Natural killer cell treated with Interleukin-12 subunit alpha and Interleukin-12 subunit beta and Interleukin-15 and Interleukin-18, amount 100 ng/mL, for 72 hours (primary cell): Measurements from ENCODE around the gene KLK12. TPM values are rescaled to one million over a fixed set of nuclear protein-coding genes. Genes with fewer than 3 reads are reported as not detected.
A peak's percentile ranks its signal among the peaks of the same experiment; 100 is the strongest.

Experiments used
- ATAC-seq, 2 donors: fragments of 150-1000 bp; cut with Tn5 transposase in 1 of 2; sonication (Bioruptor Pico), chemical (Tn5 transposase) in 1 of 2; 2 replicates each; pipeline ENCODE4 v1.10.0; 2021
- DNase-seq: peaks from one replicate; pipeline ENCODE4 v3.0.0; 2022; ENCODE audit warnings: low spot score
- H3K27ac Mint-ChIP-seq, 2 donors: 1 replicate in 1 of 2; 2 replicates in 1 of 2; pipeline ENCODE4 v1.8.0; 2022; ENCODE audit warnings: mixed read lengths in 2 of 2, mild to moderate bottlenecking in 1 of 2, moderate library complexity in 1 of 2
- H3K27me3 Mint-ChIP-seq, 2 donors: 1 replicate in 1 of 2; 2 replicates in 1 of 2; pipeline ENCODE4 v1.8.0; 2022; ENCODE audit warnings: mixed read lengths in 2 of 2
- H3K36me3 Mint-ChIP-seq: one replicate; pipeline ENCODE4 v1.8.0; 2022; ENCODE audit warnings: mixed read lengths
- H3K4me1 Mint-ChIP-seq, 2 donors: 1 replicate in 1 of 2; 2 replicates in 1 of 2; pipeline ENCODE4 v1.8.0; 2022; ENCODE audit warnings: low read depth in 2 of 2, mixed read lengths in 2 of 2, mild to moderate bottlenecking in 1 of 2
- H3K4me3 Mint-ChIP-seq: one replicate; pipeline ENCODE4 v1.8.0; 2022; ENCODE audit warnings: mixed read lengths
- H3K9me3 Mint-ChIP-seq: 2 replicates; pipeline ENCODE4 v1.8.0; 2022; ENCODE audit warnings: mixed read lengths
- total RNA-seq, 2 donors: library from RNA; stranded (reverse); gene quantifications; one replicate each; pipeline ENCODE4 v1.2.3, GENCODE V29; 2022

KLK12 gene
- total RNA-seq, 2 donors from 2014 or later = not detected

DNA sequence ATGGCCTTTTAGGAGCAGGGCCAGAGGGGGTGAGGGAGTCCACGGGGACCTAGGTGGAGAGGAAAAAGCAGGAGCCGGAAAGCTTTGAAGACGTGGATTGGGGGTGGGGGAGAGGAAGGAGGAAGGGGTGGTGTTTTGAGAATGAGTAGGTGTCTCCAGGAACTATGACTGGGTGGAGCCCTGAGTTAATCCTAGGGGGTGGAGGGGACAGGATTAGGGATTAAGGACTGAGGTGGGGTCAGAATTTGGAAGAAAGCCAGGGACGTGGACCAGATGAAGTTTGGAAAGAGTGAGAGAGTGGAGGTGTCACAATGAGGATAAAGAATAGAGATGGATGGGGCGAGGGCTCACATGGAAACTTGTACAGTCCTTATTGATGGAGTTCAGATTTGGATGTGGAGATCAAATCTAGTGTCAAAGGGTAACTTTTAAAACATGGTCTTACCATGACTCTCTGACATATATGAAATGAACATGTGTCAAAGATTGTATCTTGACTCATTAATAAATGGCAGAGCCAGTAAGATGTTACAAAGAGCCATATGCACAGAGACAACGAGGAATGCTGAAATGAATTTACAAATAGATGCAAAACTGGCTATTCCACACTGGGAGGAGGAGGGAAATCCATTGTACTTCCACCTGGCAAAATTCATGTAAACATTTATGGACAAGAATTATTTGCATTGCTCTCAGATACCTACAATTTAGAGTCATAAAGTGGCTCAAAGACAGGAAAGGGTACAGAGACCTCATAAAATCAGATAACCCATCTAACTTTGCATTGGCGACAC lies 31.8 kb upstream of the KLK12 start:
- H3K36me3 Mint-ChIP-seq = peaks cover 1% of the 10 kb centered on the region
- H3K27me3 Mint-ChIP-seq = peaks cover 21 to 36% of the 10 kb centered on the region in 2 donors
- H3K9me3 Mint-ChIP-seq = no peaks in the 10 kb centered on the region
- no peak overlapping the region for H3K4me3 Mint-ChIP-seq
- peaks cover 0 to 6% of the 10 kb centered on the region in 2 donors for H3K4me1 Mint-ChIP-seq
- H3K27ac Mint-ChIP-seq = no peak overlapping the region
- ATAC-seq (no peak), DNase-seq (no peak)

DNA sequence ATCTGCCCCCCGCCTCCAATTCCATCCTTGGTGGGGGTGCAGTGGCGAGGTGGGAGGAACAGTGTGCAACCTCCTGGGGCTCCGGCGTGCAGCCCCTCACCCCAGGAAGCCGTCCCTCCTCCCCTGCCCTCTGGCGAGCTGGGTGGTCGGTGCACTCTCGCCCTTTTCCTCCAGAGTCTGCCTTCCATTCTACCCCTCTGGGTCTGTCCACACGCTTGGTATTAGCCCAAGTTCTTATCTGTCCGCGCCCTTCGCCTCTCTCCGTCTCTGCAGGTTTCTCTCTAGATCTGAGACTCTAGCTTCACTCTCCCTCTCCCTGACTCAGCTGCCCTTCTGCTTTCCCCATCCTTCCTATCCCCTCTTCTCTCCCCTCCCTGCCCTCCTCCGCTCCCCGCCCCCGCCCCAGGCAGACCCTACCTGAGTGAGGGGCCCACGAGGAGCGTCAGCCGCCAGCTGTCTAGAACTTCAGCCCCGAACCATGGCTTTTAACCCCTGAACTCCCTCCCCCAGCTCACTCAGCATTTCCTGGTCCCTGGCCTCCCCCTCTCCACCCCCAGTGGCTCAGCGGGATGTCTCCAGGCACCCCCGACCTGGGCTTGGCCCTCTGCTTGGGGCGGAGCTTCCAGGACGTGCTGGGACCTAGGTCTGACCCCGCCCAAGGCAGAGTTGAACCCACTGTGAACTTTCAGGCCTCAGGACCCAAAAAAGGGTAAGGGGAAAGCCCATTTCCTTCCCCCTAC lies 30.6 kb upstream of the KLK12 start:
- Mint-ChIP-seq H3K36me3 (peaks cover 4% of the 10 kb centered on the region), H3K27me3 (peaks cover 30 to 47% of the 10 kb centered on the region in 2 donors), H3K4me1 (peaks cover 0 to 6% of the 10 kb centered on the region in 2 donors), H3K9me3 (peaks cover 8% of the 10 kb centered on the region), H3K27ac (no peak overlapping the region), H3K4me3 (peak overlapping the region; percentile 35)
- DNase-seq (no peak), ATAC-seq (peak in 1 of 2 donors; percentile 5)

DNA sequence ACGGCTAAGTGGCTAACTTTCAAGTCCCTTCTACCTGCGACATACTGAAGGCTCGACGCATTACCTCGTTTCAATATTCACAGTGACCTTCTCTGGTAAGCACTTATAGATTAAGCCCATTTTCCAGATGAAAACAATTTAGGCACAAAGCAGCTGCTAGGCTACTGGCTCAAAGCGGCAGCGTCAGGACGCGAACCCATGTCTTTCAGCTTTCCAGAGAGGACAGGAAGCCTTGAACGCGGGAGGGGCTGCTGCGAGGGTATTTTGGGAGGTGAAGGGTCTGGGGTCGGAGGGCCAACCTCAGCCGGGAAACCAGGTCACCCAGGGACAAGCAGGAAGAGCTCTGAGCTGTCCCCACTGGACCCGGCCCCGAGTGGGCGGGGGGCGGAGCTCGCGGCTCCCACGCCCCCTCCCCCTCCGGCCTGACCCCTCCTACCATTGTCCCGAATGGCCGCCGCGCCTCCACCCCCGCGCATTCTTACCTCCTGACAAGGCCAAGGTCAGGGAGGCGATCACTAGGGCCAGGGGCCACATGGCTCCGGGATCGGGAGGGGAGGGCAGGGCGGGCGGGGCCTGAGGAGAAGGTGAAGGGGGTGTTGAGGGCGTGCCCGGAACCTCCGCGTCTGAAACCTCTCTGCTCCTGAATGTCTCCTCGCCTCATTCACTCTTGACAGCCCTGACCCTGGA lies 29.9 kb upstream of the KLK12 start, which contains the start of gene KLK13:
Gene KLK13, minus strand, starts transcription at position 559 of the 687 bp plus-strand sequence. Its CDS starts 25 bp downstream, at position 534.
- DNase-seq (no peak), ATAC-seq (peak; percentile 42 to 74)
- peak within 1 kb of the TSS; percentile 35 for H3K4me3 Mint-ChIP-seq
- peaks cover 0 to 6% of the 10 kb centered on the region in 2 donors for H3K4me1 Mint-ChIP-seq
- H3K27ac Mint-ChIP-seq = no peak within 1 kb of the TSS
- H3K9me3 Mint-ChIP-seq = peaks cover 8% of the 10 kb centered on the region
- H3K27me3 Mint-ChIP-seq = peaks cover 33 to 47% of the 10 kb centered on the region in 2 donors
- peaks cover 4% of the 10 kb centered on the region for H3K36me3 Mint-ChIP-seq

DNA sequence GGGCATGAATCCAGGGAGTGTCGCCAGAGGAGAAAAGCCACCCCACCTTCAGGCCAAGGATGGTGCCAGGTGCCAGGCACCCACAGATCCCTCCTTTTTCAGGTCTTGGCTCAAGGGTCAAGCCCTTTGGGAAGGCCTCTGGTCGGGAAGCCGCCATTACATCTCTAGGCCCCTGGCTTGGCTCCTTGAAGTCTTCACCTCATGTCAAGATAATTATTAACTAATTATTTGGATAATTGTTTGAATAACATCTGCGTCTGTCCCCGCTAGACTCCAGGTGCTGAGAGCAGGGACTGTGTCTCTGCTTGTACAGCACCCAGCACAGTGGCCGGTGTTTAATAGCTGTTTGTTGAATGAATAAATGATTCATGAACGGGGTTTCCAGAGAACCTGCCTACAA lies 28.9 kb upstream of the KLK12 start:
- Mint-ChIP-seq H3K27me3 (peaks cover 36 to 51% of the 10 kb centered on the region in 2 donors), H3K9me3 (peaks cover 8% of the 10 kb centered on the region), H3K4me3 (peak overlapping the region; percentile 33)

DNA sequence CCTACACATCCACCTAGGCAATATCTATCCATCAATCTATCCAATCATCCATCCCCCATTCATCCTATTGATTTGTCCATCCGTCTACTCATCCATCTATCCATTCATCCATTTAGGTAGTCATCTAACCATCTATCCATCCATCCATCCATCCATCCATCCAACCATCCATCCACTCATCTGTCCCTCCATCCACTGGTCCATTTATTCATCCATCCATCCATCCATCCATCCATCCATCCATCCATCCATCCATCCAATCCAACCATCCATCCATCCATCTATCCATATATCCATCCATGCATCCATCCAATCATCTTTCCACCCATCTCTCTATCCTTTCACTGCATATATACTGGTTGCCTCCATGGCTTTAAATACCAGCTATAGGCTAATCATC lies 26.2 kb upstream of the KLK12 start:
- Mint-ChIP-seq H3K27me3 (peaks cover 39 to 46% of the 10 kb centered on the region in 2 donors), H3K9me3 (peaks cover 8% of the 10 kb centered on the region), H3K4me3 (no peak overlapping the region), H3K4me1 (peaks cover 0 to 4% of the 10 kb centered on the region in 2 donors), H3K36me3 (peaks cover 4% of the 10 kb centered on the region), H3K27ac (no peak overlapping the region)
- ATAC-seq (no peak), DNase-seq (no peak)

More for the DNA sequence above, 28.9 kb upstream of the KLK12 start:
- H3K36me3 Mint-ChIP-seq = peaks cover 4% of the 10 kb centered on the region
- peaks cover 0 to 6% of the 10 kb centered on the region in 2 donors for H3K4me1 Mint-ChIP-seq
- ATAC-seq (no peak), DNase-seq (no peak)
- H3K27ac Mint-ChIP-seq = no peak overlapping the region

DNA sequence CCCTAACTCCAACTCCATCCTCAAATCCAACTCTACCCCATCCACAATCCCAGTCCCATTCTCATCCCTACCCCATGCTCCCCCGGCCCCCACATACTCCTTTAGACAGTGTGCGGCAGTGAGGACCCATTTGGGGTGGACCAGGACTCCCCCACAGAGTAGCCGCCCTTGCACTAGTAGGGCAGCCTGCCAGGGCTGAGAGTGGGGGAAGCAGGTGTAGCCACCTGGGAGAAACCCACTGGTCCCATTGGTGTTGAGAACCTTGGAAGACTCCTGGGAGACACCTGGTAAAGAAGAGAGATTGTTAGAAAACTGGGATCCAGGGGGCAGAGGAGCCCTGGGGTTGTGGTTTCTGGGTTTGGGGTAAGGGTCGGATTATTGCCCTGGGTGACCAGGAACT lies 25.5 kb upstream of the KLK12 start:
- peak in 1 of 2 donors; percentile 38 for ATAC-seq
- Mint-ChIP-seq H3K4me1 (peaks cover 0 to 2% of the 10 kb centered on the region in 2 donors), H3K27ac (no peak overlapping the region), H3K27me3 (peaks cover 40 to 48% of the 10 kb centered on the region in 2 donors), H3K9me3 (peaks cover 8% of the 10 kb centered on the region), H3K4me3 (no peak overlapping the region), H3K36me3 (peaks cover 4% of the 10 kb centered on the region)
- no peak for DNase-seq

DNA sequence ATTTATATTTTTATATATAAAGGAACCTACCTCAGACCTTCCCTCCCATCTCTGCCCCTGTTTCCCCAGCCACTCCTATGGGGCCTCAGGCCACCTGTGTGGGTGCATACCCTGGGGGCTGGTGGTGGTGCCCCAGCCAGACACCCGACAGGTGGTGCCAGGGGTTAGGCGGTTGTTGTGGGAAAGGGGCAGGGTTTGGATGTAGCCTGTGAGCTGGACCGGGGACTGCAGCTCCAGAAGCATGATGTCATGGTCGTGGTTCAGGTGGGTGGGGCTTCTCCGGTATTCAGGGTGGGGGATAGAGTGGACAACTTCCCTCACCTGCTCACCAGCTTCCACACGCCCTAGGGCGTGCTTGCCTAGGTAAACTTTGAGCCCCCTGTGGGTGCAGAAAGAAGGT lies 24.9 kb upstream of the KLK12 start:
- Mint-ChIP-seq H3K27ac (no peak overlapping the region), H3K4me1 (no peaks in the 10 kb centered on the region), H3K9me3 (peaks cover 8% of the 10 kb centered on the region), H3K36me3 (peaks cover 4% of the 10 kb centered on the region), H3K27me3 (peaks cover 41 to 54% of the 10 kb centered on the region in 2 donors), H3K4me3 (no peak overlapping the region)
- DNase-seq = no peak
- no peak for ATAC-seq

DNA sequence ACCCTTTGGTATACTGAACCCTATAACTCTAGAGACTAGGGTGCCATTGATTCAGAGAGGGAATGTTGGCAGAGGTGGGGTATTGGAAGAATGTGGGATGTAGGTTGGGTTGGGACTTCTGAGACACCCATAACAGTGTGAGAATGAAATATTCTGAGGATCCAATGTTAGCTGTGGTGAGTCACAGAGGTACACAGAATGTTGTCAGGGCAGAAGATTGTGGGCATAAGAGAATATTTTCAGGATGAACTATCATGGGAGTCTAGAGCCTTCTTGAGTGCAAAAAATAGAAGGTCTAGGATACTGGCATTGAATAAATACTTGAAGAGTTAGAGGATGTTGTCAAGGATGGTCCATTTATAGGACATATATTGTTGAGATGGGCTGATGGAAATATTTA lies 21.1 kb upstream of the KLK12 start:
- Mint-ChIP-seq H3K27ac (no peak overlapping the region), H3K36me3 (no peaks in the 10 kb centered on the region), H3K27me3 (peaks cover 42 to 50% of the 10 kb centered on the region in 2 donors), H3K4me1 (no peaks in the 10 kb centered on the region), H3K9me3 (peaks cover under 1% of the 10 kb centered on the region), H3K4me3 (no peak overlapping the region)
- no peak for DNase-seq
- no peak for ATAC-seq

DNA sequence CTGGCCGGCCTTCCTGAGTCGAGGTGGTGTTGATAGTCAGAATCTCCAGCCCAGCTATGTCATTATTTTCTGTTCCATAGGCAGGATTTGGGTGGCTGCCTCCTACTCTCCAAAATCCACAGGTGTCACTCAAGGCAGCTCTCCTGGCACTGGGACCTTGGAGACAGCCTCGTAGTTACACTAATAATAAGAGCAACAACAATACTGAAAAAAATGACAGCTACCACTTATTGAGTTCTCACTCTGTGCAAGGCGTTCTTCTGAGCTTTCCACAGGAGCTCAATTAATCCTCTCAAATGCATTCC lies 12.2 kb upstream of the KLK12 start:
- Mint-ChIP-seq H3K9me3 (no peaks in the 10 kb centered on the region), H3K4me3 (no peak overlapping the region), H3K27me3 (peaks cover 15 to 26% of the 10 kb centered on the region in 2 donors), H3K4me1 (no peaks in the 10 kb centered on the region), H3K27ac (no peak overlapping the region), H3K36me3 (no peaks in the 10 kb centered on the region)
- ATAC-seq = no peak
- DNase-seq = no peak

DNA sequence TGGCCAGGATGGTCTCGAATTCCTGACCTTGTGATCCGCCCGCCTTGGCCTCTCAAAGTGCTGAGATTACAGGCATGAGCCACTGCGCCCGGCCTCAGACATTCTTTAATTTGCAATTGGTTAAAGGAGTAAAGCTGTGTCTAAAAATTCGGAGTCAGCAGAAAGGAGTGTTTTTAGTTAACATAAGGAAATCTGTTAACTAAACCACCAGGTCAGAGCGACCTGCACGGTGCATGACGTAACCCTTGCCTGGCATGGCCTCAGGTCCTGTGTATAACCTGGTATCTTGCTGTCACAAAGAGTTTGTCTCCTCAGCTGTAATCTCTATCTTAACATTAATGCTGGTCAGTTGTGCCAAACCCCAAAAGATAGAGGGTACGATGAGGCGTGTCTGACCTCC lies 9.5 kb upstream of the KLK12 start:
- Mint-ChIP-seq H3K4me3 (no peak overlapping the region), H3K27ac (no peak overlapping the region), H3K9me3 (no peaks in the 10 kb centered on the region), H3K27me3 (peaks cover 15 to 26% of the 10 kb centered on the region in 2 donors), H3K4me1 (no peaks in the 10 kb centered on the region), H3K36me3 (no peaks in the 10 kb centered on the region)
- no peak for ATAC-seq
- DNase-seq = no peak

DNA sequence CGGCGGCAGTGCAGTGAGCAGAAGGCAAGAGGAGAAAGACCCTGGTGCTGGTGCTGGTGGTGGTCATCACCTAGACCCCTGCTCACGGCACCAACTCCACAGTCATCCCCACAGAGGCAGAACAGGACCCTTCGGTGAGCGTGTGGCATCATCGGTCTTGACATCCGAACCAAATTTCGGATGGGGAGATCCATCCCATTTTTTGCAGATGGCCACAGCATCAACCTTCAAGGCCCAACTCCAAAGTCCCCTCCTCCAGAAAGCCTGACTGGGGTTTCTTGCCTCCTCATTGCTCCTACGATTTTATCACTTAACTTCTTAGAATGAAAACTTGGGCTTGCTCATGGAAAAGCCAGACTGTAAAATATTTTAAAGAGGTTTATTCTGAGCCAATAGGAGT lies 8.7 kb upstream of the KLK12 start:
- ATAC-seq (peak in 1 of 2 donors; percentile 36), DNase-seq (no peak)
- Mint-ChIP-seq H3K9me3 (no peaks in the 10 kb centered on the region), H3K4me1 (no peaks in the 10 kb centered on the region), H3K27ac (no peak overlapping the region), H3K27me3 (peaks cover 8 to 25% of the 10 kb centered on the region in 2 donors), H3K4me3 (no peak overlapping the region), H3K36me3 (no peaks in the 10 kb centered on the region)

DNA sequence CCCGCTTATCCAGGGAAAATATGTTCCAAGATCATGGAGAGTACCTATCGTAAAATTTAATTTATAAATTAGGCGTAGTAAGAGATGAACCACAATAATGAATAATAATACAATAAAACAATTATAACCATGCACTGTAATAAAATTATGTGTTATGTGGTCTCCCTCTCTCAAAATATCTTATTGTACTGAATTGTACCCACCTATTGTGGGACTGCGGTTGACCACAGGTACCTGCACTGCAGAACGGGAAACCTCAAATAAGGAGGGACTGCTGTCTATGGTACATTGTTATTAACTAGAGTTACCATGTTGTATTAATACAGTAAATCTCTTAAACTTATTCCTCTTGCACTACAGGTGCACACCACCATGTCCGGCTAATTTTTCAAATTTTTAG lies 5.3 kb upstream of the KLK12 start:
- no peaks in the 10 kb centered on the region for H3K9me3 Mint-ChIP-seq
- H3K4me3 Mint-ChIP-seq = no peak overlapping the region
- DNase-seq (no peak), ATAC-seq (no peak)
- no peaks in the 10 kb centered on the region for H3K36me3 Mint-ChIP-seq
- no peaks in the 10 kb centered on the region for H3K4me1 Mint-ChIP-seq
- H3K27ac Mint-ChIP-seq = no peak overlapping the region
- H3K27me3 Mint-ChIP-seq = peaks cover 4 to 6% of the 10 kb centered on the region in 2 donors

DNA sequence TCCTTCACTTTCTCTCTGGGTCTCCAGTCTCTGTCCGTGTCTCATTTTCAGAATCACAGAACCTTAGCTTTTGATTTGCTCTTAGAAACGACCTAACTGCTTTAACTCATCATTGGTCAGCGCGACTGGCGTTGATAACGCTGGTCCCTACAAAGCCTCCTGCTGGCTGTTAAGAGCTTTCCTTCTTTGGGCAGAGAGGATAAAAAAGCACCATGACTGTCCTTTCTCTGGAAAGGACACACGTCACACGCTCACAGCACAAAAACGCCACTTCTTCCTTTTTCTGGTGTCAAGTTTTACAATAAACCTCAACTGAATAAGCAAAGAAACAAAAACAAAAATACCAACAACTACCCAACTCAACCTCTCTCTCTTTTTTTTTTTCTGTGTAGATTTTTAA lies 1.7 kb upstream of the KLK12 start:
- Mint-ChIP-seq H3K36me3 (no peaks in the 10 kb centered on the region), H3K4me1 (no peaks in the 10 kb centered on the region), H3K27ac (no peak overlapping the region), H3K4me3 (no peak overlapping the region), H3K9me3 (no peaks in the 10 kb centered on the region), H3K27me3 (peaks cover 15 to 24% of the 10 kb centered on the region in 2 donors)
- no peak for DNase-seq
- ATAC-seq = no peak

DNA sequence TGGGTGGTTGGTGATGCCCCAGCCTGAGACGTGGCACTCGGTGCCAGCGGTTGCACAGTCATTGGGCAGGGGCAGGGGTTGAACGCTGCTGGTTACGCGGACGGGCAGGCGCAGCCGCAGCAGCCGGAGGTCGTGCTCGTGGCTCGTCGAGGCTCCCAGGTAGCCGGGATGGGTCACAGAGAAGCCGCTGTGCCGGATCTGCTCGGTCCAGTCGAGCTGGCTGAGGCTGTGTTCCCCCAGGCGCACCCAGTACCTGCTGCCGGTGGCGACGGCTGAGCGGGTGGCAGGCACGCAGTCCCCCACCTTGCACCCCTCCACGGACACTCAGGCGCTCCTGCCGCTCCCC lies 2.9 kb downstream of the KLK12 start:
- DNase-seq (no peak), ATAC-seq (no peak)
- peaks cover 26 to 44% of the 10 kb centered on the region in 2 donors for H3K27me3 Mint-ChIP-seq
- H3K4me1 Mint-ChIP-seq = peaks cover 0 to under 1% of the 10 kb centered on the region in 2 donors
- no peaks in the 10 kb centered on the region for H3K36me3 Mint-ChIP-seq
- H3K4me3 Mint-ChIP-seq = no peak overlapping the region
- no peak overlapping the region for H3K27ac Mint-ChIP-seq
- no peaks in the 10 kb centered on the region for H3K9me3 Mint-ChIP-seq
